Measurements from ENCODE around the gene IL7R.
"Not testable (repeated sequence)": the region's sequence is repeated elsewhere in the genome, so short reads cannot be mapped to it uniquely, and the experiment has no call there.

- TF ChIP-seq POLR2A, CTCF (IDR thresholded peaks at IDR 0.05): not testable (repeated sequence)
Observed at GRCh38 chr5:35856186-35856764, 416 bp upstream of the IL7R start.

All from right lobe of liver (tissue), 4 donors.